ENCODE measurements around the gene DES.

DNA sequence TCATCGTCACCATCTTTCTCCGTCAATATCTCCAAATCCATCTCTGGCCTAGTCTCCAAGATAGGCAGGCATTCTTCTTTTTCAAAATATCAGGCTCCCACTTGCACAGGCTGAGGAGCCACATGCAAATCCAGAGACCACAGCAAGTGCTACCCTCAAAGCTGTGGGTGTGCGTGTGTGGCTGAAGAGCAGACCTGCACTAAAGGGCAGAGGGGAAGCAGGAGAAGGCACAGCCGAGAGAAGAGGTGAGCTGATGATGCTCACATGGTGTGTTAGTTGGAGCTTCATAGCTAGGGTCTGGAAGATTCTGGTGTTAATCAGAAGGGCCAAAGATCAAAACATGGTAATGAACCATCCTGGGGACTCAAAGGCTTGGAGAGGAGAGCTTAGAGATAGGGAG lies 20.3 kb downstream of the DES start:
- TF ChIP-seq POLR2A (IDR thresholded peaks at IDR 0.05; ENCODE audit: low read length) (no peak), GATA1 (IDR thresholded peaks at IDR 0.05; ENCODE audit: low read depth, low read length) (no peak)

All from erythroblast (primary cell).